ENCODE data around the gene CPNE8. TPM values are rescaled to one million over a fixed set of nuclear protein-coding genes. Genes with fewer than 3 reads are reported as not detected.

The CPNE8 gene
- total RNA-seq, 1 donor from 2014 or later: 33.0 TPM

GRCh38 chr12:38932320-38932719 lies 26.9 kb upstream of the CPNE8 start:
- Histone ChIP-seq H3K9me3 (no peaks in the 10 kb centered on the region), H3K27ac (no peak overlapping the region), H3K4me1 (no peaks in the 10 kb centered on the region), H3K36me3 (no peaks in the 10 kb centered on the region), H3K27me3 (ENCODE audit: low read depth) (peaks cover 1% of the 10 kb centered on the region), H3K4me3 (no peak overlapping the region)
- DNase-seq (no peak), ATAC-seq (no peak)
- no peak for TF ChIP-seq CTCF (IDR thresholded peaks at IDR 0.05)
- intact Hi-C loops (cut with DNase I): no loop called here

GRCh38 chr12:38931461-38931860 lies 26.1 kb upstream of the CPNE8 start:
- DNase-seq (no peak), ATAC-seq (no peak)
- intact Hi-C loops (cut with DNase I): no loop called here
- Histone ChIP-seq H3K9me3 (no peaks in the 10 kb centered on the region), H3K27me3 (ENCODE audit: low read depth) (no peaks in the 10 kb centered on the region), H3K4me3 (no peak overlapping the region), H3K36me3 (no peaks in the 10 kb centered on the region), H3K27ac (no peak overlapping the region), H3K4me1 (no peaks in the 10 kb centered on the region)
- TF ChIP-seq CTCF (IDR thresholded peaks at IDR 0.05): no peak

- Histone ChIP-seq H3K36me3 (no peaks in the 10 kb centered on the region), H3K27ac (no peak overlapping the region), H3K4me3 (no peak overlapping the region), H3K9me3 (no peaks in the 10 kb centered on the region), H3K4me1 (no peaks in the 10 kb centered on the region), H3K27me3 (ENCODE audit: low read depth) (no peaks in the 10 kb centered on the region)
- ATAC-seq (no peak), DNase-seq (no peak)
- no peak for TF ChIP-seq CTCF (IDR thresholded peaks at IDR 0.05)
- intact Hi-C loops (cut with DNase I): no loop called here
Observed at GRCh38 chr12:38930990-38931389, 25.6 kb upstream of the CPNE8 start.

GRCh38 chr12:38926501-38926900 lies 21.1 kb upstream of the CPNE8 start:
- no peak for DNase-seq
- no peaks in the 10 kb centered on the region for H3K9me3 ChIP-seq
- no peak for TF ChIP-seq CTCF (IDR thresholded peaks at IDR 0.05)
- no peak overlapping the region for H3K27ac ChIP-seq
- H3K27me3 ChIP-seq (ENCODE audit: low read depth): no peaks in the 10 kb centered on the region
- ATAC-seq: no peak
- intact Hi-C loops (cut with DNase I): loop anchor here (10.0 kb wide), 1 partner anchor 178 kb away; no protein-coding TSS in a partner anchor
- H3K4me1 ChIP-seq: no peaks in the 10 kb centered on the region
- no peak overlapping the region for H3K4me3 ChIP-seq
- H3K36me3 ChIP-seq: no peaks in the 10 kb centered on the region

- no peak for DNase-seq
Observed at GRCh38 chr12:38921025-38921677, 15.8 kb upstream of the CPNE8 start.

More at GRCh38 chr12:38921025-38921677, 15.8 kb upstream of the CPNE8 start:
- Histone ChIP-seq H3K9me3 (no peaks in the 10 kb centered on the region), H3K4me3 (no peak overlapping the region), H3K27me3 (ENCODE audit: low read depth) (no peaks in the 10 kb centered on the region), H3K4me1 (no peaks in the 10 kb centered on the region), H3K27ac (no peak overlapping the region), H3K36me3 (no peaks in the 10 kb centered on the region)
- intact Hi-C loops (cut with DNase I): loop anchor here (10.0 kb wide), 1 partner anchor 184 kb away; no protein-coding TSS in a partner anchor
- peak; percentile 74 to 75 for ATAC-seq
- TF ChIP-seq CTCF (IDR thresholded peaks at IDR 0.05): peak; percentile 54

All from lower lobe of right lung (tissue), 2 donors.